Endodermal cell (in vitro differentiated cells): ENCODE results near the gene MEDAG. TPM values are rescaled to one million over a fixed set of nuclear protein-coding genes. Genes with fewer than 3 reads are reported as not detected.

Source experiments
- DNase-seq: peaks from one replicate; pipeline ENCODE4 v3.0.0-alpha.2; 2017
- H3K27ac ChIP-seq: 2 replicates; pipeline ENCODE4 v1.5.1; 2013; ENCODE audit warnings: mild to moderate bottlenecking, low read depth, low read length, moderate library complexity
- H3K27me3 ChIP-seq: 2 replicates; pipeline ENCODE4 v1.6.1; 2013; ENCODE audit warnings: mild to moderate bottlenecking, low read length, moderate library complexity; ENCODE audit not compliant: insufficient read depth, control insufficient read depth, poor library complexity, severe bottlenecking
- H3K36me3 ChIP-seq: 2 replicates; pipeline ENCODE4 v1.7.0; 2013; ENCODE audit warnings: mild to moderate bottlenecking, low read length, moderate library complexity; ENCODE audit not compliant: control insufficient read depth, insufficient read depth
- H3K4me1 ChIP-seq: one replicate; pipeline ENCODE4 v1.7.0; 2013; ENCODE audit warnings: low read length; ENCODE audit not compliant: control insufficient read depth, insufficient read depth
- H3K4me3 ChIP-seq: 2 replicates; pipeline ENCODE4 v1.5.1; 2013; ENCODE audit warnings: mild to moderate bottlenecking, low read length, moderate library complexity
- H3K9ac ChIP-seq: 2 replicates; pipeline ENCODE4 v1.6.1; 2013; ENCODE audit warnings: mild to moderate bottlenecking, low read length, moderate library complexity; ENCODE audit not compliant: poor library complexity, severe bottlenecking; ENCODE audit errors: extremely low read depth
- H3K9me3 ChIP-seq: 2 replicates; pipeline ENCODE4 v1.6.1; 2013; ENCODE audit warnings: mild to moderate bottlenecking, low read length, moderate library complexity; ENCODE audit not compliant: control insufficient read depth
- H3K27ac Mint-ChIP-seq: 2 replicates; pipeline ENCODE4 v1.8.0; 2020; ENCODE audit warnings: mixed read lengths
- H3K27me3 Mint-ChIP-seq: 2 replicates; pipeline ENCODE4 v1.8.0; 2021; ENCODE audit warnings: mild to moderate bottlenecking, mixed read lengths; ENCODE audit not compliant: insufficient read depth
- H3K36me3 Mint-ChIP-seq: 2 replicates; pipeline ENCODE4 v1.8.0; 2020; ENCODE audit warnings: low read depth, mixed read lengths
- H3K4me1 Mint-ChIP-seq: 2 replicates; pipeline ENCODE4 v1.8.0; 2020; ENCODE audit warnings: mixed read lengths
- H3K4me3 Mint-ChIP-seq: 2 replicates; pipeline ENCODE4 v1.8.0; 2020; ENCODE audit warnings: mild to moderate bottlenecking, moderate library complexity, mixed read lengths
- H3K9me3 Mint-ChIP-seq: 2 replicates; pipeline ENCODE4 v1.8.0; 2020; ENCODE audit warnings: mild to moderate bottlenecking, mixed read lengths
- WGBS, 2 experiments: methylation state at CpG; one replicate each; pipeline versions ENCODE4 v1.1.5 to v1.1.7; 2013; ENCODE audit warnings: missing lambda C conversion rate in 2 of 2, mixed read lengths in 1 of 2; ENCODE audit not compliant: insufficient coverage in 1 of 2, insufficient read length in 1 of 2; 5-methylcytosine and 5-hydroxymethylcytosine counted together
- long read RNA-seq, 4 experiments: library from polyadenylated mRNA in 2 of 4; library from RNA in 1 of 4; library from capped mRNA in 1 of 4; stranded (forward) in 3 of 4; unstranded in 1 of 4; transcript quantifications; one replicate each; pipeline ENCODE4 v2.0.0, GENCODE V29; 2020 to 2021; ENCODE audit warnings: inconsistent platforms in 1 of 4
- polyA plus RNA-seq, 2 experiments: library from polyadenylated mRNA; stranded (reverse); fragments of 50-300 nt; gene quantifications; one replicate each; pipeline ENCODE4 v1.2.3, GENCODE V29; 2013
- total RNA-seq, 2 donors: library from RNA; stranded (reverse); fragmentation: NEBNext Ultra II Directional in 1 of 2; extraction: Animal tissue kit (Norgen Biotek cat#: 25700) in 1 of 2; gene quantifications; 2 replicates in 1 of 2; 3 replicates in 1 of 2; pipeline ENCODE4 v1.2.1, GENCODE V29; 2021
- TF ChIP-seq, protein P1 (sequence below): fragments of 200-600 bp; sonication (generic); conservative IDR thresholded peaks from 2 replicates; pipeline ENCODE4 v1.5.0; 2021; ENCODE audit warnings: antibody characterized with exemption, mild to moderate bottlenecking

The MEDAG gene
- under 1 TPM; 0.13 to 0.33 TPM for total RNA-seq
- 0.64 TPM for polyA plus RNA-seq (2013, experiment 1 of 2)
- 0.21 TPM for polyA plus RNA-seq (2013, experiment 2 of 2)
- long read RNA-seq, experiment 1: 0 reads
- long read RNA-seq, experiment 2: 0 reads
- long read RNA-seq, experiment 3: 0 reads
- long read RNA-seq, experiment 4, partial matches to known transcripts: 0 of 1 reads
- long read RNA-seq, experiment 4, other reads (novel, unspliced or antisense): 1 of 1 reads

DNA sequence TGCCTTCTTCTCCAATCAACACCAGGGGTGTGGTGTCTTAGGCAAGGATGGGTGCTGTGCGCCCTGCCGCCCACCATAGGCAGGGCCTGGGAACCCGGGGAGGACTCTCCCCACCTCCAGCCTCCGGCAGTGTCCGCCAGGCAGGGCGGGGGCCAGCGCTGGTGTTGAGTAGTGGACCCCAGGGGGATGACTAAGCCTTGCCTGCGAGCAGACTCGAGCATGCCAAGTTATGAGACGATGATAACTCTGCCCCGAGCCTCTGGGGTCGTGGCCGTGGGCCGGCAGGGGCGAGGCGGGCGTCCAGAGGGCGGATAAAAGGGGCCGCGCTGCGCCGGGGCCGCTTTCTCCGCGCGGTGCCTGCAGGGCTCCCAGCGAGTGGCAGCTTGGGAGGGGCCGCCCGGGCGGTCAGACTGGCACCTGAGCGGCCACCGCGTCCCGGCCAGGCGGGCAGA lies at the start of gene MEDAG:
Gene MEDAG, plus strand, starts transcription at position 340 of the 452 bp plus-strand sequence. CDS start 245 bp downstream, outside the sequence.
- Histone ChIP-seq H3K36me3 (no peaks in the 10 kb centered on the region), H3K4me3 (no peak within 1 kb of the TSS), H3K27ac (no peak within 1 kb of the TSS), H3K4me1 (no peaks in the 10 kb centered on the region), H3K9ac (no peak within 1 kb of the TSS), H3K9me3 (no peaks in the 10 kb centered on the region), H3K27me3 (peaks cover 73% of the 10 kb centered on the region)
- H3K36me3 Mint-ChIP-seq: no peaks in the 10 kb centered on the region
- peaks cover 2% of the 10 kb centered on the region for H3K4me1 Mint-ChIP-seq
- H3K9me3 Mint-ChIP-seq: no peaks in the 10 kb centered on the region
- peak within 1 kb of the TSS; percentile 12 for H3K4me3 Mint-ChIP-seq
- peaks cover 62% of the 10 kb centered on the region for H3K27me3 Mint-ChIP-seq
- no peak within 1 kb of the TSS for H3K27ac Mint-ChIP-seq
- 20 to 22% methylated on average over 6 to 35 of the region's 35 CpGs for WGBS, 2 experiments
- TF ChIP-seq, protein P1, sequence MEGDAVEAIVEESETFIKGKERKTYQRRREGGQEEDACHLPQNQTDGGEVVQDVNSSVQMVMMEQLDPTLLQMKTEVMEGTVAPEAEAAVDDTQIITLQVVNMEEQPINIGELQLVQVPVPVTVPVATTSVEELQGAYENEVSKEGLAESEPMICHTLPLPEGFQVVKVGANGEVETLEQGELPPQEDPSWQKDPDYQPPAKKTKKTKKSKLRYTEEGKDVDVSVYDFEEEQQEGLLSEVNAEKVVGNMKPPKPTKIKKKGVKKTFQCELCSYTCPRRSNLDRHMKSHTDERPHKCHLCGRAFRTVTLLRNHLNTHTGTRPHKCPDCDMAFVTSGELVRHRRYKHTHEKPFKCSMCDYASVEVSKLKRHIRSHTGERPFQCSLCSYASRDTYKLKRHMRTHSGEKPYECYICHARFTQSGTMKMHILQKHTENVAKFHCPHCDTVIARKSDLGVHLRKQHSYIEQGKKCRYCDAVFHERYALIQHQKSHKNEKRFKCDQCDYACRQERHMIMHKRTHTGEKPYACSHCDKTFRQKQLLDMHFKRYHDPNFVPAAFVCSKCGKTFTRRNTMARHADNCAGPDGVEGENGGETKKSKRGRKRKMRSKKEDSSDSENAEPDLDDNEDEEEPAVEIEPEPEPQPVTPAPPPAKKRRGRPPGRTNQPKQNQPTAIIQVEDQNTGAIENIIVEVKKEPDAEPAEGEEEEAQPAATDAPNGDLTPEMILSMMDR: no peak
- no peak for DNase-seq

DNA sequence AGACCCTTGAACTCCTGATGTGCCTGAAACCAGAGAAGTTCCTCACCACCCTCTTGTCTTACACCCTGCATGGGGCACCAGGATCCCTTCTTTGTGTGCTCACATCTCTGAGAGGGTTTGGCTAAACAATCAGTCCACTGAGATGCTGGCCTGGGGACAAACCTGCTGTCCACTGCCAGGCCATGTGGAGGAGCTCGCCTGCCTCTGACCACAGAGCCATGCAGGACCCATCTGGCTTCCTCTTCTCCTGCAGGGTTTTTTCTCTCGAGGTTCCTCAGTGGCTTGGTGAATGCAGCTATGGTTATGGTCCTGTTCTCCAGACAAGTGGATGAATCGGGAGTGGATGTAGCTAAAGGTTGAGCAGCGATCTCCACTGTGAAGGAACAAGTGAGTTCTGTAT lies 49.1 kb upstream of the MEDAG start:
- Mint-ChIP-seq H3K36me3 (no peaks in the 10 kb centered on the region), H3K4me3 (no peak overlapping the region), H3K27me3 (peaks cover 17% of the 10 kb centered on the region), H3K27ac (no peak overlapping the region), H3K4me1 (peaks cover 26% of the 10 kb centered on the region), H3K9me3 (peaks cover 4% of the 10 kb centered on the region)
- no peaks in the 10 kb centered on the region for H3K36me3 ChIP-seq
- no peak for DNase-seq
- H3K27ac ChIP-seq: no peak overlapping the region
- no peaks in the 10 kb centered on the region for H3K27me3 ChIP-seq
- peaks cover 8% of the 10 kb centered on the region for H3K9me3 ChIP-seq
- TF ChIP-seq, protein P1: no peak
- no peak overlapping the region for H3K4me3 ChIP-seq
- H3K9ac ChIP-seq: no peak overlapping the region
- peaks cover 3% of the 10 kb centered on the region for H3K4me1 ChIP-seq
- 86 to 100% methylated on average over 2 to 4 of the region's 4 CpGs for whole genome bisulfite sequencing, 2 experiments

DNA sequence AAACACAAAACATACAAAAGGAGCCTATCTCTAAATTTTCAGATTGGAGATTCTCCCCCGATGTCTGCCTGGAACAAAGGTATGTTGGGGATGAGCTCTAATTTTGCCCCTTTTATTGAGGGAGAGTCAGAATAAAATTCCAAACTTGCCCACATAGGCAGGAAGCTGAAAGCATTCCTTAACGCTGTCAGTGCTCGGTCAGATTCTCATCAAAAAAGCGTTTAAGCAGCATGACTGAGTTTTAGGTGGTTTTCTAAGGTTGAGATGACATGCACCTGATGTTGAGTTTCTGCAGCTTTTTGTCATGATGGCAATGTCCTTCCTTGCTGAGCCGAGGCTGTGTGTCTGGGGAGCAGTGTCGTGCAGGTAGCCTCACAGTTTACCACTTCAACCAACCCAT lies 48.4 kb upstream of the MEDAG start:
- peaks cover 24% of the 10 kb centered on the region for H3K27me3 Mint-ChIP-seq

More for the DNA sequence above, 48.4 kb upstream of the MEDAG start:
- H3K4me1 ChIP-seq: peaks cover 3% of the 10 kb centered on the region
- Mint-ChIP-seq H3K27ac (no peak overlapping the region), H3K4me3 (no peak overlapping the region), H3K9me3 (peaks cover 4% of the 10 kb centered on the region), H3K36me3 (no peaks in the 10 kb centered on the region), H3K4me1 (peaks cover 31% of the 10 kb centered on the region)
- no peak for DNase-seq
- no peak overlapping the region for H3K4me3 ChIP-seq
- TF ChIP-seq, protein P1: no peak
- no peak overlapping the region for H3K27ac ChIP-seq
- H3K9me3 ChIP-seq: peaks cover 8% of the 10 kb centered on the region
- H3K27me3 ChIP-seq: peaks cover 6% of the 10 kb centered on the region
- H3K36me3 ChIP-seq: no peaks in the 10 kb centered on the region
- H3K9ac ChIP-seq: no peak overlapping the region
- 94 to 96% methylated on average over 4 to 6 of the region's 6 CpGs for WGBS, 2 experiments
